ENCODE measurements around the gene NAIP. TPM values are rescaled to one million over a fixed set of nuclear protein-coding genes. Genes with fewer than 3 reads are reported as not detected.
A peak's percentile ranks its signal among the peaks of the same experiment; 100 is the strongest.
"Not testable (repeated sequence)": the region's sequence is repeated elsewhere in the genome, so short reads cannot be mapped to it uniquely, and the experiment has no call there.

The NAIP gene
- total RNA-seq, 1 donor from 2014 or later = 46.3 TPM

DNA sequence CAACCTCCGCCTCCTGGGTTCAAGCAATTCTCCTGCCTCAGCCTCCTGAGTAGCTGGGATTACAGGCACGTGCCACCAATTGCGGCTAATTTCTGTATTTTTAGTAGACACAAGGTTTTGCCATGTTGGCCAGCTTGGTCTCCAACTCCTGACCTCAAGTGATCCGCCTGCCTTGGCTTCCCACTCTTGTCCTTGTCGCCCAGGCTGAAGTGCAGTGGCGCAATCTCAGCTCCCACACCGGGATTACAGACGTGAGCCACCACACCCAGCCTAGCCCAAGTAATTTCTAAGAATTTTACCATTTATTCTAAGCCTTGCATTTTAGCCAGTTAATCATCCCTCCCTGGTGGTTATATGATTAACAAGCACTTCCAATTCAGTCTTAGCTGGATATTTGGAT is 11.0 kb downstream of the NAIP start:
- no peaks in the 10 kb centered on the region for H3K36me3 Mint-ChIP-seq (ENCODE audit: insufficient read depth)
- H3K9me3 Mint-ChIP-seq (ENCODE audit: low read depth) = no peaks in the 10 kb centered on the region
- no peak overlapping the region for H3K27ac Mint-ChIP-seq
- DNase-seq (ENCODE audit: low spot score, unreplicated experiment) = no peak
- H3K4me1 Mint-ChIP-seq (ENCODE audit: low read depth) = peaks cover 4% of the 10 kb centered on the region
- no peaks in the 10 kb centered on the region for H3K27me3 Mint-ChIP-seq
- H3K4me3 Mint-ChIP-seq (ENCODE audit: low read depth) = no peak overlapping the region
- TF ChIP-seq, protein P1, sequence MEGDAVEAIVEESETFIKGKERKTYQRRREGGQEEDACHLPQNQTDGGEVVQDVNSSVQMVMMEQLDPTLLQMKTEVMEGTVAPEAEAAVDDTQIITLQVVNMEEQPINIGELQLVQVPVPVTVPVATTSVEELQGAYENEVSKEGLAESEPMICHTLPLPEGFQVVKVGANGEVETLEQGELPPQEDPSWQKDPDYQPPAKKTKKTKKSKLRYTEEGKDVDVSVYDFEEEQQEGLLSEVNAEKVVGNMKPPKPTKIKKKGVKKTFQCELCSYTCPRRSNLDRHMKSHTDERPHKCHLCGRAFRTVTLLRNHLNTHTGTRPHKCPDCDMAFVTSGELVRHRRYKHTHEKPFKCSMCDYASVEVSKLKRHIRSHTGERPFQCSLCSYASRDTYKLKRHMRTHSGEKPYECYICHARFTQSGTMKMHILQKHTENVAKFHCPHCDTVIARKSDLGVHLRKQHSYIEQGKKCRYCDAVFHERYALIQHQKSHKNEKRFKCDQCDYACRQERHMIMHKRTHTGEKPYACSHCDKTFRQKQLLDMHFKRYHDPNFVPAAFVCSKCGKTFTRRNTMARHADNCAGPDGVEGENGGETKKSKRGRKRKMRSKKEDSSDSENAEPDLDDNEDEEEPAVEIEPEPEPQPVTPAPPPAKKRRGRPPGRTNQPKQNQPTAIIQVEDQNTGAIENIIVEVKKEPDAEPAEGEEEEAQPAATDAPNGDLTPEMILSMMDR (IDR thresholded peaks at IDR 0.05; ENCODE audit: unreplicated experiment) = no peak

DNA sequence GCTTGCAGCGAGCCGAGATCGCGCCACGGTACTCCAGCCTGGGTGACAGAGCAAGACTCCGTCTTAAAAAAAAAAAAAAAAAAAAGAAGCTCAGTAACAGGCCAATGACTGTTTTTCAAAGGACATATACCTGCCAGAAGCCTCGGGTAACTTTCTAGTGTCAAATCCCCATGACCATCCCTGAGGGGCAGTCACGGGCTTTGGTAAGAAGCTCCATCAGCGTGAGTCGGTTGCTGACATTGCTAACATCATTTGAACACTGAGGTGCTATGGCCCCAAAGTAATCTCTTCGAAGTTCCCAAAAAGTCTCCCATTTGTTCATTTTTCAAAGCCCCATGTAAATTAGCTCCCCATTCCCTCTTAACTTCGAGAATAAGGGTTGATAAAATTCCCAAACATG is 11.6 kb downstream of the NAIP start:
- H3K36me3 Mint-ChIP-seq (ENCODE audit: insufficient read depth) = no peaks in the 10 kb centered on the region
- TF ChIP-seq, protein P1 (IDR thresholded peaks at IDR 0.05; ENCODE audit: unreplicated experiment) = no peak
- H3K4me1 Mint-ChIP-seq (ENCODE audit: low read depth) = peaks cover 4% of the 10 kb centered on the region
- no peak overlapping the region for H3K27ac Mint-ChIP-seq
- H3K27me3 Mint-ChIP-seq = no peaks in the 10 kb centered on the region
- H3K9me3 Mint-ChIP-seq (ENCODE audit: low read depth) = no peaks in the 10 kb centered on the region
- no peak for DNase-seq (ENCODE audit: low spot score, unreplicated experiment)
- no peak overlapping the region for H3K4me3 Mint-ChIP-seq (ENCODE audit: low read depth)

DNA sequence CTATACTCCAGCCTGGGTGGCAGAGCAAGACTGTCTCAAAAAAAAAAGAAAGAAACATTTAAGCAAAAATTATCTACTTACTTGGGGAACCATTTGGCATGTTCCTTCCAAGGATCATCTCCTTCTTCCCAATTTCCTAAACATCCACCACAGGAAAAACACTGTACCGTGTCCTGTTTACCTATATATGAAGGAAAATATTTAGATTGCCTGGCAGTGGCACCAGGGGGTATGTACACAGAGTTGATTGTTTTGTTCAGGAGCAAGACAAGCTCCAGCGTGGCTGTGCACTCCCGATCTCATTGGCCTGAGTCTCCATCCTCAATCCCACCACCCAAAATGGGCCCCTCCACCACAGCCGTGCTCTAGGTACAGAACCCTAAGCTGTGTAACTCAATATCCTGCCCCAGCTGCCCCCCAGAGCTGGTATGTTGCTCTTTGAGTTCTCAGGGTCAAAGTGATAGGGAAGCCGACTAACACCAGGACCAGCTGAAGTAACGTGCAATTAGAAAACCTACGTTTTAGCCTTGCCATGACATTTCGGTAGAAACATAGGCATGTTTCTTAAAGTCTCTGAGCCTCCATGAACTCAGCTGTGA is 13.8 kb downstream of the NAIP start:
- Mint-ChIP-seq H3K4me3 (ENCODE audit: low read depth) (no peak overlapping the region), H3K36me3 (ENCODE audit: insufficient read depth) (no peaks in the 10 kb centered on the region), H3K27me3 (no peaks in the 10 kb centered on the region), H3K9me3 (ENCODE audit: low read depth) (no peaks in the 10 kb centered on the region), H3K27ac (peak overlapping the region; percentile 33), H3K4me1 (ENCODE audit: low read depth) (peaks cover 4% of the 10 kb centered on the region)
- TF ChIP-seq, protein P1 (IDR thresholded peaks at IDR 0.05; ENCODE audit: unreplicated experiment) = no peak
- DNase-seq (ENCODE audit: low spot score, unreplicated experiment) = no peak

DNA sequence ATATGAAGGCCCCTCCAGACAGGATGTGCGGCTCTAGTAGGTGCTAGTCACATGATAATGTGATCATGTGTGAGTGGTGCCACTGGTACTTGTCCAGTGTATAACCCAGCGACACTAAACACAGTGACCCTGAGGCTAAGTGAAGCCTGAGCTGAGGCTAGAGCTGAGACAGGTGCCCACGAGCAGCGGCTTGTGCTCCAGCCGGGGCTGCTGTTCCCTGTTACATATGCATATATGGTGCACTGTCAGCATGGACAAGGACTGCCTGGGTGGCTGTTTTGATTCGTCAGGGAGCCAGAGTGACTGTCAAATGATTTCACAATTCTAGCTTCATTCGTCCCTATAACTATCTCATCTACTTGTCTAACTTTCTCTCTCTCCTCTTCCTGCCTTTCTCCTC is 18.2 kb downstream of the NAIP start:
- H3K27me3 Mint-ChIP-seq; H3K9me3 Mint-ChIP-seq (ENCODE audit: low read depth); H3K27ac Mint-ChIP-seq: not testable (repeated sequence)

DNA sequence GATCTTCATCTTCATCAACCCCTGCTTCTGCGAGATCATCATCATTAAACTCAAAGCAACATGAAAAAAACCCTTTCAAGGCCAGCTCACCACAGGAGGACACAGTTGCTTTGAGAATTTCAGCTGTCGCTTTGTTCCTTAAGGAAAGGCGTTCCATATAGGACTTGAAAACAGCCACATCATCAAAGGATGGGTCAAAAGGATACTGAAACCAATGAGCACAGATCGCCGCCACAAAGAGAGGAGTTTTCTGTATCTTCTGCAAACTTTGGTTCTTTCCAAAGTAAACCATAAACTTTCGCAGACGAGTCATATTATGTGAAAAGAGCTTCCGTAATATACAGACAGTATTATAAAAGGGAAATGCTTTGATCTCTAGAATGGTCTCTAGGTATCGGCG is 40.3 kb downstream of the NAIP start:
- not testable (repeated sequence) for H3K4me3 Mint-ChIP-seq (ENCODE audit: low read depth); DNase-seq (ENCODE audit: low spot score, unreplicated experiment); H3K36me3 Mint-ChIP-seq (ENCODE audit: insufficient read depth); H3K4me1 Mint-ChIP-seq (ENCODE audit: low read depth); H3K27ac Mint-ChIP-seq; H3K9me3 Mint-ChIP-seq (ENCODE audit: low read depth); H3K27me3 Mint-ChIP-seq

More for the DNA sequence above, 18.2 kb downstream of the NAIP start:
- DNase-seq (ENCODE audit: low spot score, unreplicated experiment); H3K4me1 Mint-ChIP-seq (ENCODE audit: low read depth); H3K4me3 Mint-ChIP-seq (ENCODE audit: low read depth); H3K36me3 Mint-ChIP-seq (ENCODE audit: insufficient read depth): not testable (repeated sequence)

DNA sequence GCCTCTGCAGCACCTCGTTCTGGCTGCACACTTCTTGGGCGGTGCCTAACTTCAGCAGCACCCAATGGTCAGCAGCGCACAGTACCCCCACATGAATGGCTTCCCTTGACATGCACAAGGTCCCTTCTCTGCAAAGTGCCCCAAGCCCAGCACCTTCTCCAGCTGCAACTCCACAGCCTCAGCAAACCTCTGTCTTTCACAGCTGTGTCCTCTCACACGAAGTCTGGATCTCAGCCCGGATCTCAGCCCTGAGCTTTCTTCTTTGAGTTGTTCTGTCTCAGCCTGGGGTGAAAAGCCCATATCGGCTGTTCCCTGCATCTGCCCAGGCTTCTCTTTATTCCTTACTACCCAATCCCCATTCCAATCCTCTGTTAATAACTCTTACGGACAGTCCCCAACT is 57.9 kb downstream of the NAIP start:
- H3K36me3 Mint-ChIP-seq (ENCODE audit: insufficient read depth); H3K27ac Mint-ChIP-seq; H3K4me3 Mint-ChIP-seq (ENCODE audit: low read depth); H3K9me3 Mint-ChIP-seq (ENCODE audit: low read depth); H3K4me1 Mint-ChIP-seq (ENCODE audit: low read depth); DNase-seq (ENCODE audit: low spot score, unreplicated experiment); H3K27me3 Mint-ChIP-seq: not testable (repeated sequence)

DNA sequence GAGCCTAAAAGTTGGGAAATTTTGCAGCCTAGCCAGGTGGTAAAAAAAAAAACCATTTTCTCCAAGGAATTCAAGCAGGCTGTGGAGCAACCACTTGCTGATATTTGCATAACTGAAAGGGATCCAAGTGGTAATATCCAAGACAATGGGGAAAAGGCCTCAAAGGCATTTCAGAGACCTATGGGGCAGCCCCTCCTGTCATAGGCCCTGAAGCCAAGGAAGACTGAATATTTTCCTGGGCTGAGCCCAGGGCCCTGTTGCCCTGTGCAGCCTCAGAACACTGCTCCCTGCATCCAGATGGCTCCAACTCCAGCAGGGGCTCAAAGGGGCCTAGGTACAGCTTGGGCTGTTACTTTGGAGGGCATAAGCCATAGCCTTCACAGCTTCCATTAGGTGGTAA is 60.6 kb downstream of the NAIP start:
- not testable (repeated sequence) for H3K4me3 Mint-ChIP-seq (ENCODE audit: low read depth); H3K27ac Mint-ChIP-seq; H3K4me1 Mint-ChIP-seq (ENCODE audit: low read depth); H3K27me3 Mint-ChIP-seq; H3K9me3 Mint-ChIP-seq (ENCODE audit: low read depth); H3K36me3 Mint-ChIP-seq (ENCODE audit: insufficient read depth); DNase-seq (ENCODE audit: low spot score, unreplicated experiment)

DNA sequence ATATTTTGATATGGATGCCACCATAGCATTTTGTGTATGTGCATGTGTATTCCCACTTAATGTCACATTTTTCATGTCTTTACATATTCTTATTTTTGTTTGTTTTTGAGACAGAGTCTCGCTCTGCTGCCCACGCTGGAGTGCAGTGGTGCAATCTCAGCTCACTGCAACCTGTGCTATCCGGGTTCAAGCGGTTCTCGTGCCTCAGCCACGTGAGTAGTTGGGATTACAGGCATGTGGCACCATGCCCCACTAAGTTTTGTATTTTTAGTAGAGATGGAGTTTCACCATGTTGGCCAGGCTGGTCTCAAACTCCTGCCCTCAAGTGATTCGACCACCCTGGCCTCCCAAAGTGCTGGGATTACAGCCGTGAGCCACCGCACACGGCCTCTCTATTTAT is 72.1 kb downstream of the NAIP start:
- not testable (repeated sequence) for H3K27ac Mint-ChIP-seq; H3K9me3 Mint-ChIP-seq (ENCODE audit: low read depth); H3K36me3 Mint-ChIP-seq (ENCODE audit: insufficient read depth); H3K4me3 Mint-ChIP-seq (ENCODE audit: low read depth); DNase-seq (ENCODE audit: low spot score, unreplicated experiment); H3K4me1 Mint-ChIP-seq (ENCODE audit: low read depth); H3K27me3 Mint-ChIP-seq

DNA sequence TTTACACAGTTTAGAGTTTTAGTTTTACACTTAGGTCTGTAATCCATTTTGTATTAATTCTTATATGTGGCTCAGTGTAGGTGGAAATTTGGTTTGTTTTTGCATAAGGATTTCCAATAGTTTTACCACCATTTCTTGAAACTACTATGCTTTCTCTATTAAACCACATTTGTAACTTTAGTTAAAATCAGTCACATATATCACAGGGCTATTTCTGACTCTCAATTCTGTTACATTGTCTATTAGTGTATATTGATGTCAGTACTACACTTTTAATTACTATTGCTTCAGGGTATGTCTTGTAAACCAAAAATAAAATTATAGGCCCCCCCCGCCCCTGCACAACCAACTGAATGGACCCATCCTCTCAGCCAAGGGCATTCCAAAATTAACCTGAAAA is 92.6 kb downstream of the NAIP start:
- H3K27ac Mint-ChIP-seq; H3K27me3 Mint-ChIP-seq; H3K4me3 Mint-ChIP-seq (ENCODE audit: low read depth); DNase-seq (ENCODE audit: low spot score, unreplicated experiment); H3K4me1 Mint-ChIP-seq (ENCODE audit: low read depth); H3K36me3 Mint-ChIP-seq (ENCODE audit: insufficient read depth); H3K9me3 Mint-ChIP-seq (ENCODE audit: low read depth): not testable (repeated sequence)

DNA sequence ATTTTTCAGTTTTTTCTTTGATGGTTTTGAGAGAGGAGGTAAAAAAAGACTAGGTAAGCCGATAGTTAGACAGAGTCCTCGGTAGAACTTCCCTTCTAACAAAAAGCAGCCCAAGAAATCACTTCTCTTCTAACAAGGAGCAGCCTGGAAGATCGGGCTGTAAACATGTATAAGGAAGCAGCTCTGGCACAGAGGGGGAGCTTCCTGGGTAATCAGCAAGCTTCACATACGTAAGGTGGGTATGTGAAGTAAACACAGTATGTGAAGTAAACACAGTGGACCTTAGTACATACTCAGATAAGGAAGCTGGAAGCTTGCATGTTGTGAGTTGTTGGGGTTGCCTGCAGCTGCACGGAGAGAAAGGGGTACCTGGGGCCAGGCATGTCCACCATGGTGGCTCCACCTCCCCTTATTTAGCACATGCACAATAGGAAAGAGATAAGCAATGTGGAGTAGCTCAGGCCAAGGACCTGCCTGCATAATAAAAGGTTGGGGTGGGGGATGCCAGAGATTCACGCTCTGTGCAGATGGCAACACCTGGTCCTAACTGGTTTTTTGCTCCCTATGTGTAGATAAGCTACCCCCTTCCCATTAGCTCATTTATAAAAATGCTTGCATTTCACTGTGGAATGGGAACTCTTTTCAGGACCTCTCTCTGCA is 93.3 kb downstream of the NAIP start:
- DNase-seq (ENCODE audit: low spot score, unreplicated experiment); H3K27me3 Mint-ChIP-seq; H3K36me3 Mint-ChIP-seq (ENCODE audit: insufficient read depth); H3K27ac Mint-ChIP-seq; H3K4me3 Mint-ChIP-seq (ENCODE audit: low read depth); H3K4me1 Mint-ChIP-seq (ENCODE audit: low read depth); H3K9me3 Mint-ChIP-seq (ENCODE audit: low read depth): not testable (repeated sequence)

DNA sequence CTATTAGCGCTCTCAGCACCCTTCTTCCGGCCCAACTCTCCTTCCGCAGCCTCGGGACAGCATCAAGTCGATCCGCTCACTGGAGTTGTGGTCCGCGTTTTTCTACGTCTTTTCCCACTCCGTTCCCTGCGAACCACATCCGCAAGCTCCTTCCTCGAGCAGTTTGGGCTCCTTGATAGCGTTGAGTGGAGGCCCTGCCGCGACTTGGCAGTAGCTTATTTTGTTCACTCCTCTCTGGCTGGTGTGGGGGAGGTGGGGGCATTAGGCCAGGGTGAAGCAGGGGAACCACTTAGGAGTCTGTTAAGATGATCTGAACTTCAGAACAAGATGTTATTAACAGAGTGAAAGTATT is 100.0 kb downstream of the NAIP start:
- H3K27ac Mint-ChIP-seq; H3K27me3 Mint-ChIP-seq; H3K36me3 Mint-ChIP-seq (ENCODE audit: insufficient read depth); DNase-seq (ENCODE audit: low spot score, unreplicated experiment); H3K9me3 Mint-ChIP-seq (ENCODE audit: low read depth); H3K4me3 Mint-ChIP-seq (ENCODE audit: low read depth); H3K4me1 Mint-ChIP-seq (ENCODE audit: low read depth): not testable (repeated sequence)
